NCI-H2081 (cell line): ENCODE results near the gene DISC1.
"Not testable (repeated sequence)": the region's sequence is repeated elsewhere in the genome, so short reads cannot be mapped to it uniquely, and the experiment has no call there.

Experiments used
- DNase-seq, 2 experiments: peaks; one replicate each; lab custom pipeline; 2025; lab: John Stamatoyannopoulos, UW

DISC1 gene

DNA sequence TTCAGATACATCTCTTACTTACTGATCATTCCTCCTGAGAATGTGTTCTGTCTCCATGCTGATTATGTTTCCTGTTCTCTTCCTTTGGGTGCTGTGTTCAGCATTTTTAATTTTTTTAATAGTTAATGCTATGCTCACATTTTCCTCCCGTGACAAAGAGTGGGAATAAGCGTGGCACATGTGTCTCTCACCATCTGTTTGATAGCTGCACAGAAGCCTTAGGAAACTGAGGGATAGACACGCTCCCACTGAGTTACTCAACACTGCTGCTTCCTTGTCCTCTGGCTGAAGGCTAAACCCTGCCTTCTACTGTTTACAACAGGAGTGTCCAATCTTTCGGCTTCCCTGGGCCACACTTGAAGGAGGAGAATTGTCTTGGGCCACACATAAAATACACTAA is 264.2 kb downstream of the DISC1 start:
- DNase-seq: no peak

DNA sequence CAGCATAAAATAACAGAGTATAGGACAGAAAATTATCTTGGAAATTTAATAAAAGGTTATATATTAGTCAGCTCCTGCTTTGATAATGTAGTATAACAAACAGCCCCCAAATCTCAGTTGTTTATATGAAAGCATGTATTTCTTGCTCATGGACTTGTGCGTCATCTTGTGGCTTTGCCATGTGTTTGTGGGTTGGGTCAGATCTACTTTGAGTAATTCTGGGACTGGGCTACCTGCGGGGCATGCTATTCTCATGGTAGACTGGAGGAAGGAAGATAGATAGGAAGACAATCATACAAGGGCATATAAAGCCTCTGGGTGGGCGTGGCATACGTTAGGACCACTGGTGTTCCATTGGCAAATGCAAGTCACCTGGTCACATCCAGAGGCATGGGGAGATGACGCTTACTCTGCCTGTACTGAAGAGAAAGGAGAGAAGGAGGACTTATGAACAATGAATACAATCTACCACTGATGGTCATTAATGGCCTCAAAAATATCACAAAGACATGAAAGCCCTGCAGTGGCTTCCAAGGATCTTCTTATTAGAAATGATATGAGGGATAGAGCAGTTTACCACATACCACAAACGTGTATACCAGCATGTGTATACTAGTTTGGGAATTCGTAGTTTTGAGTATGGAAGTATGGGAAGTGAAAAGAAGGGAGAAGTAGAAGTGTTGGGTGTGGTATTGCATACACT is 267.0 kb downstream of the DISC1 start:
- no peak for DNase-seq

DNA sequence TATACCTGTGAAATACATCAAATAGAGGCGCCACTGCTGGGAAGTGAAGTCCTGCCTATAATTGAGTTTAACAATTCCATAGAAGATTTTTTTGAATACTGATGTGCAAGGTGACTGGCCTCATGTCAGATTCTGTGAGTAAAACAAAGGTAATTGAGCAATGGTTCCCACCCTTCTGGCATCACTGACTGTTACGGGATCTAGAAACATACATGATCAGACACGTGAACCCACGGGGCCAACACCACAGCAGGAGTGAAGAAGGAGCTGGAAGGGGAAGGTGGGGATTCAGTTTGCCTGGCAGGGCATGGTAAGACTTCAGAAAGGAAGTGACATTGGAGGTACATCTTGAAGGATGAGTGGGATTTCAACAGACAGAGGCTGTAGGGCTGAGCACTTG is 270.2 kb downstream of the DISC1 start:
- no peak for DNase-seq

DNA sequence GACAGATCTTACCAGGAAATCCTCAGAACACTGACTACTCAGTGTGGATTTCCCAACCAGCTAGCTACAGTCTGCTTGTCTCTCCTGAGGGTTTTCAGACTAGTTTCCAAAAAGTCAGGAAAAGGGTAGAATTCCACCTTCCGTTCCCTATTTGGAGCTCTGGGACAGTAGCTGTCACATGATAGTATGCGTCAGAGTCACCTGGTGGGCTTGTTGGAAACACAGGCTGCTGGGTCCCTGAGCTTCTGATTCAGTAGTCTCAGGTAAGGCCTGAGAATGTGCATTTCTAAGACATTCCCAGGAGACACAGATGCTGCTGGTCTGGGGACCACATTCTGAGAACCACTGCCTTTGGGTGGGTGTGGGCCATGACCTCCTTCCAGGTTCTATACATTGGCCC is 272.5 kb downstream of the DISC1 start:
- DNase-seq: no peak

DNA sequence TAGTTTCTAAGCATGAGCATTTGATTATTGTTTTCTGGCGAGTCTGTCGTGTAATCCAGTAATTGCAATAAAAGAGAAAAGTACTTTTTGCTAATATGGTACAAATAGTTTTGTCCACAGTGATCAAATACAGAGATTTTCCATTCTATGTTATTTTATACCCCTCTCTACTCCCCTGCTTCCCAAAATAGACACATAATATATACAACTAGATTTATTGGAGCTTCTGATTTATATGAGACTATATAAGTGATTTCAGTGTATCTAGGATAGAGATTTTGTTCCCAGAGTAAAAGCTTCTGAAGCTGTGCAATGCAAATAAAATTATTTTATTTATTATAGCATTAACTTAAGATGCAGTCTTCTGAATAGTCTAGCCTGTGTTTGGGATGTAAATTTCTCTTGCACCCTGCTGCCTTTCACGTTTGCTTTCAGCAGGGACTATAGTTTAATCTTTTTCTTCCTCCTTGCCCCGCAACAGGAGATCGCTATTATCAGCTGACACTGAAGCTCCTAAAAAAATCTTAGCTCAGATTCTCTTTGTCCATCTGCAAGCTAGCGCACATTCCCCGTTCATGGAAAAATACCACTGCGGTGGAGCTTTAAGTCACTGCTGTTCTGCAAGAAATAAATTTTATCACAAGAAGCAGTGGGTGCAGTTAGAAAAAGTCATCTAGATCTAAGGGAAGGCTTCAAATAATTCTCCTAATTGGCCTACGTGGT is 273.3 kb downstream of the DISC1 start:
- no peak for DNase-seq

DNA sequence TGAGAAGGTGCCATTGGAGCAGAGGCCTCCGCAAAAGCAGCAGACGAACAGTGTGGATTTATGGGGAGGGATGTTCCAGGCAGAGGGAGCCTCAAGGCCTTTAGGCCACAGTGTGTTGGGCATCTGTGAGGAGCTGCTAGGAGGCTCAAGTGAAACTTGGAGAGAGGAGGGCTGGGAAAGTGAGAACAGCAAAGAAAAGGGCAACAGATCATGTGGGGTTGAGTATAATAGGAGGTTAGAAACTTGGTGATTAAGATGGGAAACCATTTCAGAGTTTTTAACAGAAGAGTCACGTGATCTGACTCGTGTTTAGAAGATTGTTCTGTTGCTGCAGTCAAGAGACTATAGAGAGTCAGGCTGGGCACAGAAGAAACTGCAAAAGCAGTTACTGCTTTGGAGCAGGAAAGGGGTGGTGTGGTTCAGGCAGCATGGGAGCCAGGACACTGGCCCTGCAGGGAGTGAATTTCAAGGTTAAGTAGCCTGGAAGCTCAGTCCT is 277.0 kb downstream of the DISC1 start:
- no peak for DNase-seq

DNA sequence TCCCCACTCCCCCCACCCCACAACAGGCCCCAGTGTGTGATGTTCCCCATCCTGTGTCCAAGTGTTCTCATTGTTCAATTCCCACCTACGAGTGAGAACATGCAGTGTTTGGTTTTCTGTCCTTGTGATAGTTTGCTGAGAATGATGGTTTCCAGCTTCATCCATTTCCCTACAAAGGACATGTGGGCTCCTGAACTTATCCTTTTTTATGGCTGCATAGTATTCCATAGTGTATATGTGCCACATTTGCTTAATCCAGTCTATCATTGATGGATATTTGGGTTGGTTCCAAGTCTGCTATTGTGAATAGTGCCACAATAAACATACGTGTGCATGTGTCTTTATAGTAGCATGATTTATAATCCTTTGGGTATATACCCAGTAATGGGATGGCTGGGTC is 280.7 kb downstream of the DISC1 start:
- not testable (repeated sequence) for DNase-seq

DNA sequence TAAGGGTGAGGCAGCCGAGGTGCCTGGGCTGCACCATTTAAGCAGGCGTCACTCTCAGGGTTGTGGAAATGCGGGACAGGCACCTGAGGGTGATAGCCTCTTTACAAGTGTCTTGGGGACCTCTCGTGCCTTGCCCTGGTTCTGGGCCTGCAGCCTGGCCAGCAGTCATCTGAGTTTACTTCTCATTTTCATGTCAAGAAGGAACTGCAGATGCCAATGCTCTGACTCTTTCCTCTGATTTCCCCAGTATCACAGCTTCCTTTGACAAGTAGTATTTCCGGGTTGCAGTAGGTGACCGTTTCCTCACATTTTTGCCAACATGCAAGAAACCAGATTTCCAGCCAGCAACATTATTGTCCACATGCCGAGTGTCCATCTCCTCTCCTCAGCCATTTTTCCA is 286.9 kb downstream of the DISC1 start:
- DNase-seq: no peak

DNA sequence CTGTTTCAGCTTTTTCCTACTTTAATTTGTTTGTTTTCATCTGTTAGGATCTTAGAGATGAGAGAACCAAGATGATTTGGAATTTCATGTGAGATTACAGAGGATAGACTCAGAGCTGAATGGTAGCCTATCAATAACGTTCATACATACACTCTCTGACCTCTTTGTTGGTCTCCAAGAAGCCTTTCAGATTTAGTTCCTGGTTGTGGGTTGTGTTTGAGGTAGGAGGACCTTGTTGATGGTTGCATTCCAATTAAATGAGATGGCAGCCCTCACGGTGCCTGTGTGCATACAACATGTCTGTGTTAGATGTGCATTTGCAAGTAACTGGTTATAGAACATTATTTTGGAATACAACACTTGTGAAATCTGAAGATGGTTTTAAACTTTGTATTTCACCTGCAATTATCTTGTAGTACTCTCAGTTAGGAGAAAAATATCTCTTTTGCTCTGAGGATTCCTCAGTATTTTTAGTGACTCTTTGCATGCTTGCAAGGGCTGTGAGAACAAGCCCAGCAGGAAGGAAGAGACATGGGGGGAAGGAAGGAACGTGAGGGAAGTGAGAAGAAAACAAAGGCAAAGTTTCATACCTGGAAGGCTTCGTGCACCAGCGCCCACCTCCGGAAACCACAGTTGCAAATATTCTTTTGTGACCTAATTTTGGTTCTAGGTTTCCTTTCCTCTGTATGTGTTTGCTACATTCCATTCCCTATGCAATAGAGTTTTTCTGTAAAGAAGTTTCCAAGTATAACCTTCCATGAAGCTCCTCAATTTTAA is 291.8 kb downstream of the DISC1 start:
- no peak for DNase-seq

DNA sequence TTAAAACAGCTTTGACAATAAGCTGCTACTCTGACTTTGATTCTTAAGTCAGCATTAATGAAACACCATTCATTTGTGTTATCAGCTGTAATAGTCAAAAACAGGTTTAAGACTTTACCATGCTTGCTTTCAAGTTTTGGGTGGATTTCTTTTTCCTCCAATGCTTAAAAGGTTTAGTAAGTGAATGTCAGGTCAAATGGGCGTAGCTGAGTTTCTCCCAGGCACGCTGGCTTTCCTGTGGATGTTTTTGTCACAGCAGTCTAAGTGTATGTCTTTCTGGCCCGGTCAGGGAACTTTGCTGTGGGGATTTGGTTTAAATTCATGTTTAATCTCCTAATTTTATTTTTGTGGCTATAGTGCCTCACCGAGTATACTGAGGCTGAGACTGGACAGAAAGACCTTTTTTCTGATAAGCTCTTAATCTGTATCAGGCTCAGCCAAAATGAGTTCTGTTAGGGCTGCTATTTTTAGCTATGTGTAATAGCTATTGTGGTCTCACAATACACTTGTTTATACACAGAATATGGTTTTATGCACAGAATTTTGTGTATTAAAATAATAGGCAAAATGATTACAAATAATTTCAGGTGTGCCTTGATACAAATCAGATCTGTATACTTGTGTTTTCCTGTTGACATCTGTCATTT is 292.8 kb downstream of the DISC1 start:
- no peak for DNase-seq

DNA sequence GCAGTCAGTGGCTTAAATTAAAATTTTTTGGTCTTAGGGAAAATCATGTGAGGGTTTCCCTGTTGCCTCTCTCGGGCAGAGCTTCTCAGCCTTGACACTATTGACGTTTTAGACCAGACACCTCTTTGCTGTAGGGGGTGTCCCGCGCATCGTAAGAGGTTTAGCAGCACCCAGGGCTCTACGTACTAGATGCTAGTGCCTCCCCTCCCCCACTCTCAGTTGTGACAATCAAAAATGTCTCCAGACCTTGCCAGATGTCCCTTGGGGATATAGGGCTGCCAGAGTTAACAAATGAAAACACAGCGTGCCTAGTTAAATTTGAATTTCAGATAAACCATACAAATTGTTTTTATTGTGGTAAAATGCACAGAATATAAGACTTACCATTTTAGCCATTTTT is 293.3 kb downstream of the DISC1 start:
- no peak for DNase-seq

DNA sequence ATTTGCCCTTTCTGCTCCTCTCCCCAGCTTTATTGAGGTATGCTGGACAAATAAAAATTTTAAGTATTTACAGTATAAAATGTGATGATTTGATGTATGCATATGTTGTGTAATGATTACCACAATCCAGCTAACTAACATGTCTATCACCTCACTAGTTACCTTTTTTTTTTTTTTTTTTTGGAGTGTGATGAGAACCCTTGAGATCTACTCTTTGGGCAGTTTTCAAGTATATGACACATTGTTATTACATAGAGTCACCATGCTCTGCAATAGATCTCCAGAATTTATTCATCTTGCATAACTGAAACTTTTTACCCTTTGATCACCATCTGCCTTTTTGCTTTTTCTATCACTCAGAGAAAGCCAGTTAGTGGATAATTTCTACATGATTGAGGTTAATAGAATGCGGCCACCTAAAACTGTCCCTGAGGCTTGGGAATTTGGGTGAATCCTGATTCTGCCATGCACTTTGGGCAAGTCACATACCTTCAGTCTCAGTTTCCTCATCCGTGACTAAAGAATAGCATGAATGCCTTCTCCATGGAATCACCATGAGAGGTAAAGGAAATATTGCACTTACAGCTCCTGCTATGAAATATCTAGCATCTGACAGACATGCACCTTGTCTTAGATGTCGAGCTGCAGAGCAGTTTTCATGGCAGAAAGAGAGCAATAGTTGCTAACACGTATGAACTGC is 295.2 kb downstream of the DISC1 start:
- no peak for DNase-seq

DNA sequence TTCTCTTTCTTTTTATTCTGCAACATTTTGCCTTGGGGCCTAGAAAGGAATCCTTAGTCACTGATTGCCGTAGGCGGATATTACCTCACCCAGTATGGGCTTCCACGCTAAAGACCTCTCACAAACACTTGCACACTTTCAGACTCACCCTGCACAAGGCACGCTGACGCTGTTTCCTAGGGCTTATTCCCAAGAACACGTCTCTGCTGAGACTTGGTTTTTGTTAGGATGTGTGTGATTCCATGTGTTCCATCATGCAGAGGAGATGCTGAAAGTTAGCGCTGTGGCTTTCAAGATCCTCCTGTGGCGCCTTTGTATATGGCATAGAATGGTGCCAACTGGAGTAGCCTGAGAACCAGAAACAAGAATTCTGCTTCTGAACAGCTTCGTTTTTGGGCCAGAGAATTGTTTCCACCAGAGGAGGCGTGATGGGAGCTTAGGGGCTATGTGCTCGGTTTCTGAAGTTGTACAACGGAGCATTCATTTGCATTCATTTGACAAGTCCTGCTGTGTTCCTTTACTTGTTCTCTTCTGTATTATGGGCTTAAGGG is 297.0 kb downstream of the DISC1 start:
- DNase-seq: no peak

DNA sequence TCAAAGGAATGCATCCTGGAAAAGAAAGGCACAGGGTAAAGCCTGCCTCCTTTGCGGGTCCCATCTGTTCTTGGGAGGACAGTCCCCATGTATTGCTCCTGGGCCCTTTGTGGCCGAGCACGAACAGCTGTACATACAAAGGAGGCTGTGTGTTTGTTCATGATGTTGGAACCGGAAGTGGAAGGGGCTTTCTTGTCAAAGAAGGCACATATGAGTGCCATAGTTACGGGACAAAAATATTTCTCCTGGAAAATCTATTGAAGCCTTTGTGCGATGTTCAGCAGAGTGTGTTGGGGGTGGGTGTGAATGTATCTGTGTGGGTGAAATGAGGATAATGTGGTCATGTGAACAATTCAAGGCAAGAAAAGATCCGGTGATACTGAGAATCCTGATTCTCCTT is 297.6 kb downstream of the DISC1 start:
- DNase-seq: peak; percentile 76 to 86

DNA sequence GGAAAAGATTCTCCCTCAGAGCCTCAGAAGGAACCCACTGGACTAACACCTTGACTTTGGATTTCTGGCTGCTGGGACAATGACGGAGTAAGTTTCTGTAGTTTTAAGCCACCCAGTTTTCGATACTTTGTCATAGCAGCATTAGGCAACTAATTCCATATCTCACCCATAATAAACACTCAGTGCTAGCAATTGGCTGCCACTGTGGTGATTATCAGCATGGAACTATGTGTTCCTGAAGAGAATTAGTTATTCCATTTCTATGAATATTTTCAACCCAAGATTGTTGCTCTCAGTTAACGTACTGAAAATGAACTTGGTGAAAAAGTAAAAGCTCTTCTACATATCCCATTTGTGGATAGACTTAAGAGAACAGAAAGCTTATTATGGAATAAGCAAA is 299.3 kb downstream of the DISC1 start:
- DNase-seq: no peak

DNA sequence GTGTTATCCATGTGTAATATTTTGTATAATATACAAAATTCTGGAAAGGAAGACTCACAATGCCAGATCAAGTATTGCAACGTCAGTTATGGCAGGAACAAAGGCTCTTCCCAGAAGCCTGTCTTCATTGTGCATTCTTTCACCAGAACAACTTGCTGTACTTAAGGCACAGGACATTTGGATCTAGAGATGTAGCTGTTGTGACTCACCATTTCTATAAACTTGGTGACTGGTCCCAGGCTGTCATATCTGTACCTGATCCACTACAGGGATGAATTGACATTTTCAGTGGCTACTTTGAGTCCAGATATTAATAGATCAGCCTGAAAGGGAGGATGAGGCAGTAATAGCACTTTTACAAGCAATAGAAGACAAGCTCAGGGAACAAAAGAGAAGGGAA is 299.8 kb downstream of the DISC1 start:
- DNase-seq: no peak

DNA sequence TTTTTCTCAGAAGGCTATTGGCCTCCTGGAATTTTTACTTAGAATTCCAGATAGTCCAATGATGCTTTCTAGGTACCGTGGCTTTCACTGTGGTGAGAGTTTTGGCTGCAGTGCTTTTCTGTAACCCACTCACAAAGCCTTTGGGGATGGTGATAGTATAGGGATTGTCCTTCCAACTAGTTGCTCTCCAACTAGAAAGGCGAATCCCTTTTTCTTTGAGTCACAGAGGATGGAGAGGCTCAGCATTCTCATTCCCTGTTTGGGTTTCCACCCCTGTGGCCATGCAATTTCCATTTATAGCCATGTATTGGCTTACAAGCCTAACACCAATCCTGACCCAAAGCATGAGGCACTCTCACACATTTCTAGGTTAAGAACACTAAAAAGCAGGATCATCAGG is 300.3 kb downstream of the DISC1 start:
- no peak for DNase-seq

DNA sequence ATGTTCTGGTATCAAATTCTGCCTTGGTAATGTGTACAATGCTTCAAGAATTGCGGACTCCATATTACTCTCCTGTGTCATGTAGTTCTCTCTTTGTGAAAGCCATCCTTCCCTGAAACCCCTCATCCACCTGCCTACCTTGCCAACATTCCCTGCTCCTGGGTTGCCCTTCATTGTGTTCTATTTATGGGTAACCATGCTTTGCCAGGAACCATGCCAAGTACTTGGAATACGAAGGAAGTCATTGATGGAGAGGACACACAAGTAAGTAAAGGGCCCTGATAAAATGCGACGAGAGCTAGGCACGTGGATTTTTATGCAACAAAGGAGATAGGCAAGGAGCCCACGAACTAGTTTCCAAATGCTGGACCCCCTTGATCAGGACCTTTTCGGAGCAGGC is 300.8 kb downstream of the DISC1 start:
- no peak for DNase-seq

DNA sequence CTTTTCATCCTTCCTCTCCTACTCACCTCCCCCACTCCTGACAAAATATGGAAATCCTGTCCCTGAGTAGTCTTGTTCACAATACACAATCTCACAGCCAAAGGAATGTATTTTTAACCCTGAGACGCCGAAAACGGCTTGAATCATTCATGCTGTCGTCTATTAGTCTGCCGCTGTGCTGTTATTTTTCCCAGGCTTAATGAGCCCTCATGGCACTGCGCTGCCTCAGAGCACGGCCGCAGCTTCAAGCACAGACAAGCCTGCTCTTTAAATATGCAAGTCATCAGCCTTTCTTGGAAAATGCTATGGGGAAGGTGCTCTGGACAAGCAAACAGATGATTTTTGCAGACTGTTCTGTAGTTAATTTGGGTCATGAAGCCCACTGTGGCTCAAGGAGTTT is 302.7 kb downstream of the DISC1 start:
- no peak for DNase-seq

DNA sequence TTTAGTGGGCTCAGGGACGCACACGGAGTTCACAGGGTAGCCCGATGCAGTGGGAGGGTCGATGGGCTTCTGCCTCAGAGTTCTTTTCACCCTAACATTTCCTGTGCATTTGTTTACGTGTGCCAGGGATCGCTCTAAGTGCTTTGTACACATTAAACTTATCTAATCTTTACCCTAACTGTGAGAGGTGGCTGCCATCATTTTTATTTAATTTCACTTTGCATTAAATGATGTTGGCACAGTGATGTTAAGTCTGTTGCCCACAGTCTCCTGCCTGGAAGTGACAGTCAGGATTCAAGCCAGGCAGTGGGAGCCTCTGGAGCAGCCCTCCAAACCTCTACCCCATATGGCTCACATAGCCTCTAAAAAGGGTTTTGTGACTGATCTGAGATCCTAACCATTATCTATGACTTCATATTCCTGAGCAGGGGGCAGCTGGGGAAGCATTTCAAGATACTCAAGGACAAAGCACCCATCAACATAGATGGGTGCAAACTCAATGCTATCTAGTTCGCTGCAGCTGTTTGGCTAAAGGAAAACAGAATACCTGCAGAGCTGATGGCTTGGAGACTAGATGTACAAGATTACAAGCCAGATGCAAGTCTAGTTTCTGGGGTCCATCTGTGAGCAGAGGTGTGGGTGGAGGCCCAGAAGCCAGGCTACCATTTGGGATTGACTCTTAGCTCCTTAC is 303.8 kb downstream of the DISC1 start:
- DNase-seq: no peak

DNA sequence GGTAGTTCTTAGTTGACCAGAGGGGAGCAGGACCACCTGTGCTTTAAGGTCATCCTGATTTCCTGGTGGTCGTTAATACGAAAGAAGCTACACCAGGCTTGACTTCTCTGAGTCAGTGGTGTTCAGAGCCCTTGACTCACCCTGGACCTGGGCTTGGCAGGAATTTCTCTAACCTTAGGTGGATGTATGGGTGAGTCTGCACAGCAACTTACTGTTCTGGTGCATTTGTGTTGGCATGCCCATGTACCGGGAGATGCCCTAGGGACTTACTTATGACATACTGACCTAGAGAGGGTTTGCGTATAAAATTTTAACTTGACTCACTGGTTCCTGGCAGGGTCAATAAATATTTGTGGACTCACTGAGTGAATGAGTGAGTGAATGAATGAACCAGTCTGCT is 304.6 kb downstream of the DISC1 start:
- DNase-seq: no peak
